Jurkat, Clone E6-1 (cell line): ENCODE measurements around the gene CORO7.
A peak's percentile ranks its signal among the peaks of the same experiment; 100 is the strongest.

Experiments
- DNase-seq: peaks from one replicate; pipeline ENCODE4 v3.0.0-alpha.2; 2011; ENCODE audit warnings: low read depth, low spot score
- H3K4me3 ChIP-seq: 2 replicates; pipeline ENCODE4 v1.5.1; 2011; ENCODE audit warnings: mild to moderate bottlenecking, low read length, control low read depth, moderate library complexity

The CORO7 gene

DNA sequence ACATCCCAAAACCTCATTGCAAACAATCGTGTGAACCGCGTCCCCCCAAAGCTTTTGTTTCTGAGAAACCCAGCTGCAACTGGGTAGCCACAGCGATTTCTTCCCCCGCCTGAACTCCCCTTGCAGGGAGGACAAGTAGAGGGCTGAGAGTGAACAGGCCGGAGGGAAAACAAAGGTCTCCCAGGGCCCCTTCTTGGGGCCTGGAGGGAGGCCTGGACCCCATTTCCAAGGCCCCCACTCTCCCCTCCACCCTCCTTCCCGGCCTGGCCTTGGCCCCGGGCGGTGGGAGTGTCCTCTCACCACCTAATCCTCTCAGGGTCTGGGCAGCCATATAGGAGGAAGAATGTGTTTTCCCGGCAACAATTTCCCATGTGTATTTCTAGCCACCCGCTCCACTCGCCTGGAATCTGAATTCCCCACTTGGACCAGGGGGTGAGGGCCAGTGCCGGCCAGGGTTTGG lies 97.9 kb downstream of the CORO7 start:
- DNase-seq: no peak
- no peak overlapping the region for H3K4me3 ChIP-seq

DNA sequence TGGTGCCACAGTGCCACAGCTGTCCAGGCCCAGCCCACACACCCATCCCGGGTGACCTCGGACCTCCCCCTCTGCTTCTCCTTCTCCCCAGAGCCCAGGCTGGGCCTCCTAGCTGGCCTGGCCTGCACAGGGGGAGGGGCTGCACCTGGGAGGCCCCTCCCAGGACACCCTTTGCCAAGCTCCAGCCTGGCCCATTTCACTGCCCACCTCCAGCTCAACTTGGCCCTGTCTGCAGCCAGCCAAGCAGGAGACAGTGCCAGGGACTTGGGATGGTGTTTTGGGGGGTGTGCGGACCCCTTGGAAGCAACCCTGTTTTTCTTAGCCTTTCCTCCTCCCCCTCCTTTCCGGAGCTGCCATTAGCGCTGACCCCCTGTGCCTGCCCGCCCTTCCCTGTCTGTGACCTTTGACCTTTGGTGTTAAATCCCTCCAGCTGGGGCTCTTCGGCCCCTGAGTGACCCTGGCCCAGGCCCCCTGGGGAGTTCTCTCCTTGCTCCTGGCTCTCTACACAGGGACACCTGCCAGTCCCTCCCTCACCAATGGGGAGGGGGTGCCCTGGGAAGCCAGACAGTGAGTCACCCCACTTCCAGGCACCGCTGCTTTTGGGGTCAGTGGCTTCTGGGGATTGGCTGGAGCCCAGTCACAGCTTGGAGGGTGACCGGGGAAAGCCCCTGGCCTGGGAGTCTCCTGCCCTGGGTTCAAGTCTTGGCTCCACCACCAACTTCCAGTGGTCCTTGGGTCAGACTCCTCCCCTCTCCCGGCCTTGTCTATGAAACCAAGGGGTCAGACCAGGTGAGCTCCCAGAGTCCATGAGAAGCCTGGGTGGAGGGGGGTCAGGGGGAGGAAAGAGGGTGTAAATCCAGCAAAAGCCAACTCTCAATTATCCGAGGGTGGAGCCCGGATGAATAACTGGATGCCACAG lies 98.6 kb downstream of the CORO7 start:
- no peak overlapping the region for H3K4me3 ChIP-seq
- DNase-seq: no peak

DNA sequence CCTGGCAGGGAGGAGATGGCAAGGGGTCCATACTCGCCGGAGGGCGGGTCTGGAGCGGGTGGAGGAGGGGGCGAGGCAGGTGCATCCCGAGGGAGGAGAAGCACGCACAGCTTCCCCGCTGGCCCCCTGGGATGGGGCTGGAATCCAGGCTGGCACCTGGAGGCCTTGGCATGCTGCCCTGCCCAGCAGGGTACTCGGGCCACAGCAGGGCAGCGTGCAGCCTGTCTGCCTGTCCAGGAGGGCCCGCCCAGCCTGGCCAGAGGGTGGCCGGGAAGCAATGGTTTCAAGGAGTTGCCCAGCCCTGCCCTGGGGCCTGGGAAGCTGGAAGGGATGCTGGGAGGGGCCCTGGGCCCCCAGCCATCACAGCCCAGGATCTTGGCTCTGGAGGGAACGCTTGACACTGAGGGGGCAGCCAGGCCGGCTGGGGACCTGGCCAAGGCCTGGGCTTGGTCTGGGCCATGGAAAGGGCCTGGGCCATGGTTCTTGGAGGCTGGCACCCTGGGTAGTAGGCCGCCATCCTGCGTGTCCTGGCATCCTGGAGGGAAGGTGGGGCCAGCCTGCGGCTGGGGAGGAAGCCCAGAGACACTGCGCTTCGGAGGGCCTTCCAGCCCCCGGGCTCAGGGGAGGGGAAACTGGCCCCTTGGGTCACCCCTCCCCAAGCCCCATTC lies 99.4 kb downstream of the CORO7 start:
- no peak overlapping the region for H3K4me3 ChIP-seq
- DNase-seq: no peak

- peak overlapping the region; percentile 16; the same call in 1 of the 2 replicates for H3K4me3 ChIP-seq
- DNase-seq: no peak
These were observed 100.1 kb downstream of the CORO7 start for GRCh38 chr16:4316108-4316863.

DNA sequence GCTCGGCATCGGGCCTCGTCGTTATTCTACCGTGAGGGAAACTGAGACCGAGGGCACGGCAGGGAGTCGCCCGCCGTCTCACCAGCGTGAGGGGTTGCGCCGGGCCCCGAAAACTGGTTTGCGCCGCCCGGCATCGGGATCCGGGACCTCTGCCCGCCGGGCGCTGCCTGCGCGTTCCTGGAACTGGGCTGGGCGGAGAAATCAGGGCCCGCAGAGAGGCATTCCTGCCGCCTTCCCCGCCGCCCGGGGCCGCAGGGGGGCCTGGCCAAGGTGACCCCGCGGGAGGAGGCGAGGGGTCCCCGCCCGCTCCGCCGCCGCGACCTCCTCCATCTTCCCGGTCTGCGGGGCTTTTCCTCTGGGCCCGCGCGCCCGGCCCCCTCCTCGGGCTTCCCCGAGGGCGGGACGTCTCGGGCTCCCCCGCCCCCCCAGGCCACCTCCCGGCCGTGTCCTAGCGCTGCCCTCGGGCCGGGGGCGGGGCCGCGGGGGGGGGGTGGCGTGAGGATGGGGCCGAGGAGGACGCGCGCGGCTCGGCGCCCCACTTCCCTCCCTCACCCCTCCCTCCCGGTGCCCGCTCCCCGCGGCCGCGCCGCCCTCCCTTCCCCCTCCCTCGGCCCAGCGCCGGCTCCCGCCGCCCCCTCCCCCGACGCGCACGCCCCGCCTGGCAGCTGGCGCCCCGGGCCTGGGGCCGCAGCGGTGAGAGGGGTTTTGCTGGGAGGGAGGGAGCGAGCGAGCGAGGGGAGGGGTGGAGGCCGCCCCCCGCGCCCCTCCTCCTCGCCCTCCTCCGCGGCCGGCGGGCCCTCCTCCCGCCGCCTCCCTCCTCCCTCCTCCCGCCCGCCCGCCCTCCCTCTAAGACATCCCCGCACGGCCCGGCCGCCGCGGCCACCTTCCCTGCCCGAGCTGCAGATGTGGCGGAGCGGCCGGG lies 100.9 kb downstream of the CORO7 start, which contains the start of gene GLIS2:
GLIS2 (plus strand) TSS at position 882 of the 922 bp plus-strand sequence. CDS start 16,214 bp downstream, outside the sequence.
- H3K4me3 ChIP-seq: peak within 1 kb of the TSS; percentile 16; the same call in 1 of the 2 replicates
- DNase-seq: no peak

DNA sequence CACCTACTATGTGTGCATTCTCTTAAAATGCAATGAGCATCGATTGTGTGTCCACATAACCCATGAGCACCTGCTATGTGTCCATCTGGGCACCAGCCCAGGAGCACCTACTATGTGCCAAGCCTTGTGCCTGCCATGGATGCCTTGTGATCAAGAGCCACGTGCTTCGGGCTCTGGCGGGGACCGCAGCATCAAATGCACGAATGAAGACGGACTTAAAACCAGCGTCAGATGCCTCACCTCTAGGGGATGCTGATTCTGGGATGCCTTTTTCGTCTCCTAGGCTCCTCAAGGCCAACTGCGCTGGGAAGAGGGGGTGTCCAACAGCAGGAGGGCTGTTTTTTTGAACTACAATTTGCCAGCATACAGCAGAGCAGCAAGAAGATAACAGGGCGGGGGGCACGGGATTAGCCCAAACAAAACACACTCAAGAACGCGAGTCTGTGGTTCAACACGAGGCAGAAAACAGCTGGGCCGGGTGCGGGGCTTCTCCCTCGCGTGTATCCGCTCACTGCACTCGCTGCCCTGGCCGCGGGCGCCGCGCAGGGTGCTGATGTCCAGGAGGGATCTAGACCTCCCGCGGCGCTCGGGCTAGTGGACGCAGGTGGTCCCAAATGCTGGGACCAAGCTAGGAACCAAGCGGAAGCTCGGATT lies 101.7 kb downstream of the CORO7 start:
- no peak overlapping the region for H3K4me3 ChIP-seq
- no peak for DNase-seq

DNA sequence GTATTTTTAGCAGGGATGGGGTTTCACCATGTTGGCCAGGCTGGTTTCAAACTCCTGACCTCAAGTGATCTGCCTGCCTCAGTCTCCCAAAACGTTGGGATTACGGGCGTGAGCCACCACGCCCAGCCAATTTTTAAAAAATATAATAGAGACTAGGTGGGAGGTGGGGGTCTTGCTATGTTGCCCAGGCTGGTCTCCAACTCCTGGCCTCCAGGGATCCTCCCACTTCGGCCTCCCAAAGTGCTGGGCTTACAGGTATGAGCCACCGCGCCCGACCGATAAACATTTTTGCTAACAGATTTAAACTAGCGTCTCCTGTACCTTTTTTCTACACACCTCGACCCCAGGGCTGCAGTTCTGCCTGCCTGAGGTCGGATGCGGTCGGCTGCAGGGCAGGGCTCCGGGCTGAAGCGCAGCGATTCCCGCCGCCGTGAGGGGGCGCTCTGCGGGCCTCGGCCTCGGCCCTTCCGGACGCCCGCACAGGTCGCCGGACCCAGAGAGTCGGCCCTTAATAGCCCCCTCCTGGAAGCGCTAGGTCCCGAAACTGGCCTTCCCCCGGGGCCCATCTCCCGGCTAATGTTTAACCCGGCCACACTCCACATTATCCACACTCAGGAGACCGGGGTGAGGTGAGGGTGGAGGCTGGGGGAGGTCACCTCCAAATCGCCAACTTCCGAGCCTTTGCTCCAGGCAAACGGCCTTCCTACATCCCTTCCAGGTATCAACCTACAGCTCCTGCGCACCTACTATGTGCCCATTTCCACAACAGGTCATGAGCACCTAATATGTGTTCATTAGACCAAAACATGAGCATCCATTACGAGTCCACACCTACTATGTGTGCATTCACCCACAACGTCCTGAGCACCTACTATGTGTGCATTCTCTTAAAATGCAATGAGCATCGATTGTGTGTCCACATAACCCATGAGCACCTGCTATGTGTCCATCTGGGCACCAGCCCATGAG lies 102.5 kb downstream of the CORO7 start:
- no peak overlapping the region for H3K4me3 ChIP-seq
- DNase-seq: no peak

DNA sequence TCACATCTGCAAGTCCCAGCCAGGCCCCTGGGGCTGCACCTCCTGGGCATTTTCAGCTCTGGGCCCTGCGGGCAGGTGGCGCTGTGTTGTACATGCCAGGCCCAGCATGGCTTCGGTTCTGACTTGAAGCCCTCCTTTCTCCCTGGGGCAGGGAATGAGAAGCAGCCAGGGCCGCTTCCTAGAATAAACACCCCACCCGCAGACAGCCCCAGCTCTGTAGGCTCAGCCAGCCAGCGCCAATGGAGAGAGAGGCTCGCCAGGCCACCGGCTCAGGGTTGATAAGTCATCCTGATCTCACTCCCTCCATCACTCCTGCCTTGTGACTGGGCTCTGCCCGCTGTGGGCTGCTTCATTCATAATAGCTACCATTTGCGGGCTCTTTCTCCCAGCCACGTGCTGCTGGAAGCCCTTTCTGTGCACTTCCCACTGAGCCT lies 106.5 kb downstream of the CORO7 start:
- DNase-seq: no peak
- H3K4me3 ChIP-seq: no peak overlapping the region

DNA sequence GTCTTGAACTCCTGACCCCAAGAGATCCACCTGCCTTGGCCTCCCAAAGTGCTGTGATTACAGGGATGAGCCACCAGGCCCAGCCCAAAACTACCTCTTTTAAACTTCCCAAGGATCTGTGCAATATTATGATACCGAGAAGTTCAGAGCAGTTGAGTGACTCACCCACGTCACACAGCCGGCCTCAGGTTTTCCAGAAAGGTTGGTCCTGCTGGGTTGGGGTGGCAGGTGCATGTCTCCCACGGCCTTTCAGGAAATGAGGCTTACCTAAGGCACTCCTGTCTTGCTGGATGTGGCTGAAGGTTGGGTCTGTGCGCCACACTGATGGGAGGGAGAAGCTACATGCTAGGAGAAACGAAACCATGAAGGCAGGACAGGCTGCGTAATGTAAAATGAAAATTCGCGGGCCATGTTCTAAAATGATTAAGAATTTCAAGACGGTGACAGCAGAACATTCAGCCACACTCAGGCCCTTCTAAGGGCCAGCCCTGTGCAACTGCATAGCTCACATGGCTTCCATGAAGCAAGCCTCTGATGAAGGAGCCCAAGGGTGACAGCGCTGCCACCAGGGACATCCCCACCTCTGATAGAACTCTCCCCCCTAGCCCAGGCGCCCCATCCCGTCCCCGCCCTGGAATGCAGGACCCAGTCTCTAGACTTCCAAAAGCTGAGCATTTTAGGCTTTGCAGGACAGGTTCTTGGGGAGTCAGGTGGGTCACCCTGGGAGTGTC lies 107.1 kb downstream of the CORO7 start:
- H3K4me3 ChIP-seq: no peak overlapping the region
- no peak for DNase-seq

DNA sequence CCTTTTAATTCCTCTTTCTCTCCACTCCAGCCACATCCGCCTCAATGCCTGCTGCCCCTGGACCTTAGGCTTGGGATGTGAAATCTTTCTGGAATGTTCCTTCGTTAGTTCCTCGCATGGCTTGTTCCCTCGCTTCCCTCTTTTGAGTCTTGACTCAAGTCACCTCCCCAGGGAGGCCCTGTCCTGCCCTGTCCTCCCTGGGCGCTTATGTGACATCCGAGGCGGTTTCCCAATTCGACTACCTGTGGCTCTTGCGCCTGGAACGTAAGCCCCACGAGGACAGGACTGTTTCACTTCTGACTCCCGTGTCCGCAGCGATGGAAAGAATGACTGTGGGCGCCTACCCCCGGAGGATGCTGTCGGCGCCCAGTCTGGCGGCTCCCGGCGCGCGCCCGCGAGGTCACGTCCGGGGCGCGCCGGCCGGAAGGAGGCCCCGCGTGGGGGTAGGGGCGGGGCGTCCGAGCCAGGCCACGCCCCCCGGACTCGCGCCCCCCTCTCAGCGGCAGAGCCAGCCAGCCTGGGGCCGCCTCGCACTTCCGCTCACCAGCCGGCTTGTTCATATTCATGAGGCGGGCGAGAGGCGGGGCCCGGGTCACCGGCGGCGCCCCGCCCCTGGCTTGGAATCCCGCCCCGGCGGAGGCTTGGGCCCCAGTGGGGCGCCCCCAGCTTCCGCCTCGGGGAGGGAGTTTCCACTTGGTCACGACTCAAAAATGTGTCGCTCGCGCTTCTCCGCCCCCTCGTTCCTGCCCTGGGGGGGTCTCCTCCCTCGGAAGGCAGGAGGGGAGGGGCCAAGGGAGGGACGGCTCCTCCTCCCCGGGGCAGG lies 109.0 kb downstream of the CORO7 start:
- peak overlapping the region; percentile 99 for H3K4me3 ChIP-seq
- DNase-seq: peak; percentile 91

- DNase-seq: peak; percentile 45
- peak overlapping the region; percentile 99 for H3K4me3 ChIP-seq
These were observed 109.8 kb downstream of the CORO7 start for GRCh38 chr16:4306470-4307214.
